GM12864 (cell line): ENCODE results near the gene RPSA.
"Not testable (repeated sequence)": the region's sequence is repeated elsewhere in the genome, so short reads cannot be mapped to it uniquely, and the experiment has no call there.

ENCODE experiments used
- DNase-seq: peaks from one replicate; pipeline ENCODE4 v3.0.0-alpha.2; 2011; ENCODE audit warnings: low read depth
- H3K4me3 ChIP-seq: 2 replicates; pipeline ENCODE4 v1.5.1; 2011; ENCODE audit warnings: mild to moderate bottlenecking, low read depth, low read length, control low read depth
- CTCF ChIP-seq: IDR thresholded peaks from 2 replicates; pipeline ENCODE4 v1.5.1; 2011; ENCODE audit warnings: low read depth, mild to moderate bottlenecking, moderate library complexity, low read length, control low read depth, inconsistent platforms; ENCODE audit errors: missing control alignments

The RPSA gene

GRCh38 chr3:39456159-39456558 lies 49.6 kb downstream of the RPSA start:
- DNase-seq, result no peak
- no peak overlapping the region for H3K4me3 ChIP-seq
- TF ChIP-seq CTCF, result no peak

GRCh38 chr3:39457361-39457760 lies 50.8 kb downstream of the RPSA start:
- no peak for TF ChIP-seq CTCF
- no peak for DNase-seq
- no peak overlapping the region for H3K4me3 ChIP-seq

- DNase-seq, H3K4me3 ChIP-seq: not testable (repeated sequence)
Measured at GRCh38 chr3:39458579-39458978, 52.1 kb downstream of the RPSA start.

GRCh38 chr3:39460677-39461076 lies 54.2 kb downstream of the RPSA start:
- no peak for DNase-seq
- TF ChIP-seq CTCF, result no peak
- no peak overlapping the region for H3K4me3 ChIP-seq
